22Rv1 (cell line): ENCODE measurements around the gene METAP1D.
"Not testable (repeated sequence)": the region's sequence is repeated elsewhere in the genome, so short reads cannot be mapped to it uniquely, and the experiment has no call there.

Experiments
- H3K27ac ChIP-seq: fragments of 450-650 bp; 2 replicates; pipeline ENCODE4 v1.5.1; 2017
- CTCF ChIP-seq: fragments of 450-650 bp; IDR thresholded peaks from 2 replicates; pipeline ENCODE4 v1.5.1; 2017; ENCODE audit warnings: mild to moderate bottlenecking
- ZFX ChIP-seq: fragments of 450-650 bp; IDR thresholded peaks from 2 replicates; pipeline ENCODE4 v1.6.1; 2017; ENCODE audit warnings: antibody characterized with exemption, borderline replicate concordance

Gene METAP1D

GRCh38 chr2:171996021-171996420 is 3.7 kb upstream of the METAP1D start:
- no peak for TF ChIP-seq ZFX
- TF ChIP-seq CTCF: no peak
- H3K27ac ChIP-seq: no peak overlapping the region

- H3K27ac ChIP-seq: not testable (repeated sequence)
Observed at GRCh38 chr2:171997031-171997430, 2.7 kb upstream of the METAP1D start.

GRCh38 chr2:171999161-171999560 is 592 bp upstream of the METAP1D start:
- TF ChIP-seq CTCF (no peak), ZFX (no peak)
- H3K27ac ChIP-seq: peak overlapping the region; percentile 72

- no peak for TF ChIP-seq ZFX
- no peak for TF ChIP-seq CTCF
- H3K27ac ChIP-seq: peak overlapping the region; percentile 72
Observed at GRCh38 chr2:172000696-172001361, 1.1 kb downstream of the METAP1D start.

- no peak overlapping the region for H3K27ac ChIP-seq
- TF ChIP-seq CTCF (no peak), ZFX (no peak)
Observed at GRCh38 chr2:172007372-172007771, 7.6 kb downstream of the METAP1D start.

- TF ChIP-seq ZFX (no peak), CTCF (no peak)
- H3K27ac ChIP-seq: no peak overlapping the region
Observed at GRCh38 chr2:172009823-172010222, 10.1 kb downstream of the METAP1D start.

- H3K27ac ChIP-seq: no peak overlapping the region
- no peak for TF ChIP-seq CTCF
- TF ChIP-seq ZFX: no peak
Observed at GRCh38 chr2:172011812-172012575, 12.2 kb downstream of the METAP1D start.
